ENCODE measurements around the gene NOM1.

DNA sequence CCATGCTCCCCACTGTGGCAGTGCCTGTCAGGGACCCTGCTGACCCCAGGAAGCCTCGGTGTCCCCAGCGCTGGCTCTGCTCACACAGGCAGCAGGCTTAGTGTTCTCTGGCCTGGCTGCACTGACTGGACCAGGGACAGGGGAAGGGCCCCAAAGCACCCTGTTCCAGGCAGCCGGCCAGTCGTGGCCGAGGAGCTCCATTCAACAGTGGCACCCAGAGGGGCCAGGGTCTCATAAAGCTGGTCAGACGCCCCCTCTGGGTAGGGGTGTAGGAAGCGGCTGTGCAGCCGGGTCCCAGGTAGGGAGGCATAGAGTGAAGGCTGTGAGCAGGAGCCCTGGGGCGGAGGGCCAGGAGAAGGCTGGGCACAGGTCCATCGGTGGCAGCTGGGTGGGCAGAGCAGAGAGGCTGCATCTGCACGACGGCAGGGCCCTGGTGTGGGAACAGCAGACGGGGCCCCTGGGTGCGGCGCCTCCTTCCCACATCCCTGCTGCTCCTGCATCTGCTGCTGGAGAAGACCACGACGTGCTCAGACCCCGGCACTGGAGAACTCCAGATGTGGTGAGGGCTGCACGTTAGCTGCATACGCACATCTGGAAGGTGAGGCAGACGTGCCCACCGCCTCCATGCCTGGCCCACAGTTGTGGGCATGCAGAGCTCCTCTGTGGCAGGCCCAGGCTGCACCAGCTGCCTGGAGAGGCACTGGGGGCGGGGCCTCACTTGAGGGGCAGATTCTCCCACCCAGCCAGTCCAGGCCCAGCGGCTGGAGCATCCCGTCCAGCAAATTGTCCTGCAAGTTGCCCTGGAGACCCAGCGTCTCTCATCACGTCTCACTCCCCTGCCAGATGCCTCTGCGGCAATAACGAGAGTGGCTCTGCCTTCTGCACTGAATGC is 35.8 kb downstream of the NOM1 start:
- TF ChIP-seq, protein P1, sequence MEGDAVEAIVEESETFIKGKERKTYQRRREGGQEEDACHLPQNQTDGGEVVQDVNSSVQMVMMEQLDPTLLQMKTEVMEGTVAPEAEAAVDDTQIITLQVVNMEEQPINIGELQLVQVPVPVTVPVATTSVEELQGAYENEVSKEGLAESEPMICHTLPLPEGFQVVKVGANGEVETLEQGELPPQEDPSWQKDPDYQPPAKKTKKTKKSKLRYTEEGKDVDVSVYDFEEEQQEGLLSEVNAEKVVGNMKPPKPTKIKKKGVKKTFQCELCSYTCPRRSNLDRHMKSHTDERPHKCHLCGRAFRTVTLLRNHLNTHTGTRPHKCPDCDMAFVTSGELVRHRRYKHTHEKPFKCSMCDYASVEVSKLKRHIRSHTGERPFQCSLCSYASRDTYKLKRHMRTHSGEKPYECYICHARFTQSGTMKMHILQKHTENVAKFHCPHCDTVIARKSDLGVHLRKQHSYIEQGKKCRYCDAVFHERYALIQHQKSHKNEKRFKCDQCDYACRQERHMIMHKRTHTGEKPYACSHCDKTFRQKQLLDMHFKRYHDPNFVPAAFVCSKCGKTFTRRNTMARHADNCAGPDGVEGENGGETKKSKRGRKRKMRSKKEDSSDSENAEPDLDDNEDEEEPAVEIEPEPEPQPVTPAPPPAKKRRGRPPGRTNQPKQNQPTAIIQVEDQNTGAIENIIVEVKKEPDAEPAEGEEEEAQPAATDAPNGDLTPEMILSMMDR (IDR thresholded peaks at IDR 0.05 in 4 of 5, conservative IDR thresholded peaks at IDR 0.05 in 1 of 5), result no peak
- TF ChIP-seq POLR2A (IDR thresholded peaks at IDR 0.05), result no peak

Measured in gastrocnemius medialis (tissue), 4 donors.